ENCODE data around the gene EFCAB6.

The EFCAB6 gene

DNA sequence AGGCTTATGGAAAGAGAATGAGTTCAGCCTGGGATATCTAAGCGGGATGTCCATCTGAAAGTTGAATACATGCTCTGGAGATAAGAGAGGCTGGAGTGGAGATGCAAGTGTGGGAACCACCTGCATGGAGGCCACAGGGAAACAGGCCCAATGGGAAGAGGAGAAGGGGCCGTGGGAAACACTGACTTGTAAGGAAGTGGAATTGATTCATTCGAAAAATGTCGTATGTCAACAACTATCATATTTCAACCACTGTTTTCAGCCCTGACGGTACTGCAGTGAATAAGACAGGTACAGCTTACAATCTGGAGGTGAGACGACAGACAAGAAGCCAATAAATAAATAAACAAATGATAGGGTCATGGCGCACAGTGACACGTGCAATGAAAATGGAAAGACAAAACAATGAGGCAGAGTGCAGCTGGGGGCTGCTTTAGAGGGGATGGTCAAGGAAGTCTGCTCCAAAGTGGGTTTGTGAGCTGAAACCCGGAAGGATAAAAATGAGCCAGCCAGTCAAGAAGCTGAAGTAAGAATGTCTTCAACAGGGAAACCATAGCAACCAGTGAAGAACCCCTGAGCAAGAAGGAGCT lies 35.9 kb downstream of the EFCAB6 start:
- no peak for ATAC-seq (ENCODE audit: insufficient read depth, low read depth)
- no peak for DNase-seq
- no peak overlapping the region for H3K9ac ChIP-seq (ENCODE audit: low read depth, low read length)

DNA sequence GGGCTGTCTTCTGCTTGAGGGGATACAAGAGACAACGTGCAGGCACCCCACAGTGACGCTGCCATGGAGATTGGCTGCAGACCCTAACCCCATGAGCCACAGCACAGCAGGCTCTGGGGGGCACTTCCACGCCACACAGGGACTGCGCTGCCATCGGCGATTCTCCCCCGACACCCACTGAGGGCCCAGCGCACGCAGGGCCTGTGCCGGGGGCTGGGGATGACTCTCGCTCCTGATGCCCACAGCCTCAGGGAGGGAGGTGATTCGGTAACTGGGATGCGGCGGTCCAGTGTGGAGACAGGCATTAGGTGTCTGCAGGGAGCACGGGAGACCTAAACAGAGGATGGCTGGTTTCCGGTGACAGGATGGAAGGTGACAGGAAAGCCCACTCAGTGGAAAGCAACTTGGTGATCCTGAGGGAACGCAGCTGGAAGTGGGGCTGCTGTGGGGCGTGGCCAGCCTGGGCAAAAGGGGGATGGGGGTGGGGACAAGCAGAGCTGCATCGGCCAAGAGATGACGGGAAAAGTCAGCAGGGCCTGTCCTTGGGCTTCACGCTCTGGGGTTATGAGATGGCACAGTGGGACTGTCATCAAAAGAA lies 37.7 kb downstream of the EFCAB6 start:
- Histone ChIP-seq H2AFZ (ENCODE audit: low read depth, low read length) (no peak overlapping the region), H4K20me1 (ENCODE audit: insufficient read depth, low read length) (no peaks in the 10 kb centered on the region), H3K4me3 (ENCODE audit: low read depth in 1 of 2, low read length in 2 of 2) (no peak overlapping the region), H3K36me3 (ENCODE audit: insufficient read depth, low read length) (no peaks in the 10 kb centered on the region), H3K4me1 (ENCODE audit: insufficient read depth, low read length) (no peaks in the 10 kb centered on the region), H3K79me2 (ENCODE audit: insufficient read depth, low read length) (no peaks in the 10 kb centered on the region), H3K9ac (ENCODE audit: low read depth, low read length) (no peak overlapping the region), H3K27me3 (ENCODE audit: insufficient read depth, low read length, poor library complexity) (peaks cover 5% of the 10 kb centered on the region), H3K27ac (ENCODE audit: low read length) (no peak overlapping the region), H3K4me2 (ENCODE audit: insufficient read depth, low read length) (no peak overlapping the region), H3K9me3 (ENCODE audit: insufficient read depth, low read length, severe bottlenecking) (no peaks in the 10 kb centered on the region)
- ATAC-seq (ENCODE audit: insufficient read depth, low read depth) (no peak), DNase-seq (no peak)
- TF ChIP-seq EZH2 (IDR thresholded peaks at IDR 0.05; ENCODE audit: borderline replicate concordance, low read depth, low read length, severe bottlenecking): no peak
- TF ChIP-seq, protein P1, sequence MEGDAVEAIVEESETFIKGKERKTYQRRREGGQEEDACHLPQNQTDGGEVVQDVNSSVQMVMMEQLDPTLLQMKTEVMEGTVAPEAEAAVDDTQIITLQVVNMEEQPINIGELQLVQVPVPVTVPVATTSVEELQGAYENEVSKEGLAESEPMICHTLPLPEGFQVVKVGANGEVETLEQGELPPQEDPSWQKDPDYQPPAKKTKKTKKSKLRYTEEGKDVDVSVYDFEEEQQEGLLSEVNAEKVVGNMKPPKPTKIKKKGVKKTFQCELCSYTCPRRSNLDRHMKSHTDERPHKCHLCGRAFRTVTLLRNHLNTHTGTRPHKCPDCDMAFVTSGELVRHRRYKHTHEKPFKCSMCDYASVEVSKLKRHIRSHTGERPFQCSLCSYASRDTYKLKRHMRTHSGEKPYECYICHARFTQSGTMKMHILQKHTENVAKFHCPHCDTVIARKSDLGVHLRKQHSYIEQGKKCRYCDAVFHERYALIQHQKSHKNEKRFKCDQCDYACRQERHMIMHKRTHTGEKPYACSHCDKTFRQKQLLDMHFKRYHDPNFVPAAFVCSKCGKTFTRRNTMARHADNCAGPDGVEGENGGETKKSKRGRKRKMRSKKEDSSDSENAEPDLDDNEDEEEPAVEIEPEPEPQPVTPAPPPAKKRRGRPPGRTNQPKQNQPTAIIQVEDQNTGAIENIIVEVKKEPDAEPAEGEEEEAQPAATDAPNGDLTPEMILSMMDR (IDR thresholded peaks at IDR 0.05; ENCODE audit: borderline replicate concordance, extremely low read depth, low read length, poor library complexity, severe bottlenecking): no peak

More for the DNA sequence above, 35.9 kb downstream of the EFCAB6 start:
- Histone ChIP-seq H2AFZ (ENCODE audit: low read depth, low read length) (no peak overlapping the region), H3K4me1 (ENCODE audit: insufficient read depth, low read length) (no peaks in the 10 kb centered on the region), H3K4me2 (ENCODE audit: insufficient read depth, low read length) (no peak overlapping the region), H3K27ac (ENCODE audit: low read length) (no peak overlapping the region), H3K4me3 (ENCODE audit: low read depth in 1 of 2, low read length in 2 of 2) (no peak overlapping the region), H3K36me3 (ENCODE audit: insufficient read depth, low read length) (no peaks in the 10 kb centered on the region), H4K20me1 (ENCODE audit: insufficient read depth, low read length) (no peaks in the 10 kb centered on the region), H3K27me3 (ENCODE audit: insufficient read depth, low read length, poor library complexity) (peaks cover 5% of the 10 kb centered on the region), H3K9me3 (ENCODE audit: insufficient read depth, low read length, severe bottlenecking) (no peaks in the 10 kb centered on the region), H3K79me2 (ENCODE audit: insufficient read depth, low read length) (no peaks in the 10 kb centered on the region)
- TF ChIP-seq EZH2 (IDR thresholded peaks at IDR 0.05; ENCODE audit: borderline replicate concordance, low read depth, low read length, severe bottlenecking): no peak
- TF ChIP-seq, protein P1 (IDR thresholded peaks at IDR 0.05; ENCODE audit: borderline replicate concordance, extremely low read depth, low read length, poor library complexity, severe bottlenecking): no peak

DNA sequence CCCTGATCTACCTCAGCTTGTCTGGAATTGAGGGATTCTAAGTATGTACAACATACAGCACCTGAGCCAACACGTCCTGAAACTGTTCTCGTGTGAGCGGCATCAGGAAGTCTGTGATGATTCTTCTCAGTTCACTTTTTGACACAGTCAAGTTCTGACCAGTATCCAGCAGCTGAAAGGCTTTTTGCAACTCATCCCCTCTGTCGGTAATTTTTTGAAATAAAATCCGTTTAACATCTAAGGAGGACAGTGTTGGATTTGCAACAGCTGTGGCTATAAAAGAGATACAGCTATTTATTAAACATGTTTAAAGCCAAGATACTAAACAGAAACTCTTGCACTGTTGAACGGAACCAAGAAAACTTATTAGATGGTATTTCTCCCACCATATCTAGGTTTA lies 39.3 kb downstream of the EFCAB6 start:
- H2AFZ ChIP-seq (ENCODE audit: low read depth, low read length): no peak overlapping the region
- no peak for TF ChIP-seq EZH2 (IDR thresholded peaks at IDR 0.05; ENCODE audit: borderline replicate concordance, low read depth, low read length, severe bottlenecking)
- TF ChIP-seq, protein P1 (IDR thresholded peaks at IDR 0.05; ENCODE audit: borderline replicate concordance, extremely low read depth, low read length, poor library complexity, severe bottlenecking): no peak
- no peaks in the 10 kb centered on the region for H3K79me2 ChIP-seq (ENCODE audit: insufficient read depth, low read length)
- H3K4me2 ChIP-seq (ENCODE audit: insufficient read depth, low read length): no peak overlapping the region
- H3K9ac ChIP-seq (ENCODE audit: low read depth, low read length): no peak overlapping the region
- H3K27ac ChIP-seq (ENCODE audit: low read length): no peak overlapping the region
- no peaks in the 10 kb centered on the region for H3K9me3 ChIP-seq (ENCODE audit: insufficient read depth, low read length, severe bottlenecking)
- peaks cover 5% of the 10 kb centered on the region for H3K27me3 ChIP-seq (ENCODE audit: insufficient read depth, low read length, poor library complexity)
- no peaks in the 10 kb centered on the region for H3K36me3 ChIP-seq (ENCODE audit: insufficient read depth, low read length)
- H3K4me1 ChIP-seq (ENCODE audit: insufficient read depth, low read length): no peaks in the 10 kb centered on the region
- ATAC-seq (ENCODE audit: insufficient read depth, low read depth) (no peak), DNase-seq (no peak)
- H4K20me1 ChIP-seq (ENCODE audit: insufficient read depth, low read length): no peaks in the 10 kb centered on the region
- no peak overlapping the region for H3K4me3 ChIP-seq (ENCODE audit: low read depth in 1 of 2, low read length in 2 of 2)
